ENCODE results near the gene ZNF783.

The ZNF783 gene

DNA sequence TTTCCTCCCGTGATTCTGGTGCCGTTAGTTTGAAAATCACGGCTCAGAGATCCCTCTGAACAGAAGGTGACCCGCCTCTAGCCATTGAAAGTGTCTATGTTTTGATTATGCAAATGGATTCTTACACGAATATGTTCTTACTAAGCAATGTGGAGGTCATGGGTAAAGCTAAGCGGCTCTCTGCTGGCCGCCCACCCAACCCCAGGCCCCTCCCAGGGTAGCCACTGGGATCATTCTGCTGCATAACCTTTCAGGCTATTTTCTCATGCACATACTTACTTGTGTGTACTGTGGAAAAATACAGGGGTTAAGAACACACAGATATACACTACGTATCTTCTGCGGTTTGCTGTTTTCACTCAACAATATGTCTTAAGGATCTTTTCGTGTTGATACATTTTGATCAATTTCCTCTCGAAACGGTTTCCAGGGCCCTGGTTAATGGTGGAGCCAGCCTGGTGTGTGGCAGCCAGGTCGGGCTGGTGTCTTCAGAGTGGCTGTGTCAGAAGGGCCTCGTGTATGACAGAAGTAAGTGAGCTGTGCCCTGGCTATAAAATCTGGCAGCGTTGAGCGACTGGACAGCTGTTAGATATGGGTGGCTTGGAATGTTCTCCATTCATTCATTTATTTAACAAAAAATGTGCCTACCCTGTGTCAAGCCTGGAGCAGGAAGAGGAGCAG lies 29.9 kb downstream of the ZNF783 start:
- Histone ChIP-seq H3K9me3 (ENCODE audit: severe bottlenecking) (no peaks in the 10 kb centered on the region), H3K4me3 (ENCODE audit: severe bottlenecking) (no peak overlapping the region), H3K36me3 (ENCODE audit: low read depth) (no peaks in the 10 kb centered on the region), H3K27me3 (ENCODE audit: insufficient read depth, poor library complexity, severe bottlenecking) (no peaks in the 10 kb centered on the region), H3K27ac (ENCODE audit: poor library complexity, severe bottlenecking) (no peak overlapping the region), H3K4me1 (ENCODE audit: insufficient read depth, poor library complexity, severe bottlenecking) (no peaks in the 10 kb centered on the region)
- TF ChIP-seq, protein P1, sequence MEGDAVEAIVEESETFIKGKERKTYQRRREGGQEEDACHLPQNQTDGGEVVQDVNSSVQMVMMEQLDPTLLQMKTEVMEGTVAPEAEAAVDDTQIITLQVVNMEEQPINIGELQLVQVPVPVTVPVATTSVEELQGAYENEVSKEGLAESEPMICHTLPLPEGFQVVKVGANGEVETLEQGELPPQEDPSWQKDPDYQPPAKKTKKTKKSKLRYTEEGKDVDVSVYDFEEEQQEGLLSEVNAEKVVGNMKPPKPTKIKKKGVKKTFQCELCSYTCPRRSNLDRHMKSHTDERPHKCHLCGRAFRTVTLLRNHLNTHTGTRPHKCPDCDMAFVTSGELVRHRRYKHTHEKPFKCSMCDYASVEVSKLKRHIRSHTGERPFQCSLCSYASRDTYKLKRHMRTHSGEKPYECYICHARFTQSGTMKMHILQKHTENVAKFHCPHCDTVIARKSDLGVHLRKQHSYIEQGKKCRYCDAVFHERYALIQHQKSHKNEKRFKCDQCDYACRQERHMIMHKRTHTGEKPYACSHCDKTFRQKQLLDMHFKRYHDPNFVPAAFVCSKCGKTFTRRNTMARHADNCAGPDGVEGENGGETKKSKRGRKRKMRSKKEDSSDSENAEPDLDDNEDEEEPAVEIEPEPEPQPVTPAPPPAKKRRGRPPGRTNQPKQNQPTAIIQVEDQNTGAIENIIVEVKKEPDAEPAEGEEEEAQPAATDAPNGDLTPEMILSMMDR (IDR thresholded peaks at IDR 0.05; ENCODE audit: poor library complexity, severe bottlenecking): no peak
- DNase-seq (ENCODE audit: low spot score) (no peak), ATAC-seq (ENCODE audit: low read depth) (no peak)

DNA sequence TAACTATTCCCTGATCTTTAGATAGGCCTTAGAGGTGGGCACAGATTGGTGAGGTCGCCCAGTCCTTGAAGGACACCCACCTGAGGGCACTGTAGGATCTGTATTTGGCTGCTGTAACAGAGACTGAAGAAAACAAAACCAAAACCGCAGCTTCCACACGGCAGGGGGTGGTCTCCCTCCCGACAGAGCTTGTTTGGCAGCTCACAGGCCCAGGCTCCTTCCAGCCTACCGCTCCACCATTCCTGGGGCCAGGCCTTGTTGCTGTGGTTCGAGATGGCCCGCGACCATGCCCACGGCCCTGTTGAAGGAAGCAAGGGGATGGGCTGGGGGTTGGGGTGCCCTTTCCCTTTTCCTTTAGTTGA lies 30.4 kb downstream of the ZNF783 start:
- Histone ChIP-seq H3K9me3 (ENCODE audit: severe bottlenecking) (no peaks in the 10 kb centered on the region), H3K27ac (ENCODE audit: poor library complexity, severe bottlenecking) (no peak overlapping the region), H3K36me3 (ENCODE audit: low read depth) (no peaks in the 10 kb centered on the region), H3K4me1 (ENCODE audit: insufficient read depth, poor library complexity, severe bottlenecking) (no peaks in the 10 kb centered on the region), H3K27me3 (ENCODE audit: insufficient read depth, poor library complexity, severe bottlenecking) (no peaks in the 10 kb centered on the region), H3K4me3 (ENCODE audit: severe bottlenecking) (no peak overlapping the region)
- DNase-seq (ENCODE audit: low spot score): no peak
- no peak for ATAC-seq (ENCODE audit: low read depth)
- TF ChIP-seq, protein P1 (IDR thresholded peaks at IDR 0.05; ENCODE audit: poor library complexity, severe bottlenecking): no peak

DNA sequence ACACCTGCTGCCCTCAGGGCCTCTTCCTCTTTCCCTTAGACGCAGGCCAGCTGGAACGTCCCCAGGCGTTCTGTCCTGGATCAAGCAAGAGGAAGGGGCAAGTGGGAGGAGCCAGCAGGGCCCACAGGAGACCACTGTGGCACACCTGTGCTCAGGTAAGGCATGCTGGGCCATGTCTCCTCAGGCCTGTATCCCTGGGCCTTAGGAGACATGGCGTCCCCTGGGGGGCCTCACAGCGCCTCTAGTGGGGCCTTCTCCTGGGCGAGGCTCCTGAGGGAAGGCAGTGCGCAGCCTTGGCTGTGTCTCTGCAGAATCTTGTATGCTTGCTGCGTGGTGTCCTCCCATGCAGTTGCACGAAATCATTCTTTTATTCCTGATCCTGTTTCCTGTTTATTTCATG lies 31.3 kb downstream of the ZNF783 start:
- no peaks in the 10 kb centered on the region for H3K36me3 ChIP-seq (ENCODE audit: low read depth)
- H3K27ac ChIP-seq (ENCODE audit: poor library complexity, severe bottlenecking): no peak overlapping the region
- TF ChIP-seq, protein P1 (IDR thresholded peaks at IDR 0.05; ENCODE audit: poor library complexity, severe bottlenecking): no peak
- no peaks in the 10 kb centered on the region for H3K4me1 ChIP-seq (ENCODE audit: insufficient read depth, poor library complexity, severe bottlenecking)
- H3K4me3 ChIP-seq (ENCODE audit: severe bottlenecking): no peak overlapping the region
- ATAC-seq (ENCODE audit: low read depth) (no peak), DNase-seq (ENCODE audit: low spot score) (no peak)
- no peaks in the 10 kb centered on the region for H3K9me3 ChIP-seq (ENCODE audit: severe bottlenecking)
- H3K27me3 ChIP-seq (ENCODE audit: insufficient read depth, poor library complexity, severe bottlenecking): no peaks in the 10 kb centered on the region

DNA sequence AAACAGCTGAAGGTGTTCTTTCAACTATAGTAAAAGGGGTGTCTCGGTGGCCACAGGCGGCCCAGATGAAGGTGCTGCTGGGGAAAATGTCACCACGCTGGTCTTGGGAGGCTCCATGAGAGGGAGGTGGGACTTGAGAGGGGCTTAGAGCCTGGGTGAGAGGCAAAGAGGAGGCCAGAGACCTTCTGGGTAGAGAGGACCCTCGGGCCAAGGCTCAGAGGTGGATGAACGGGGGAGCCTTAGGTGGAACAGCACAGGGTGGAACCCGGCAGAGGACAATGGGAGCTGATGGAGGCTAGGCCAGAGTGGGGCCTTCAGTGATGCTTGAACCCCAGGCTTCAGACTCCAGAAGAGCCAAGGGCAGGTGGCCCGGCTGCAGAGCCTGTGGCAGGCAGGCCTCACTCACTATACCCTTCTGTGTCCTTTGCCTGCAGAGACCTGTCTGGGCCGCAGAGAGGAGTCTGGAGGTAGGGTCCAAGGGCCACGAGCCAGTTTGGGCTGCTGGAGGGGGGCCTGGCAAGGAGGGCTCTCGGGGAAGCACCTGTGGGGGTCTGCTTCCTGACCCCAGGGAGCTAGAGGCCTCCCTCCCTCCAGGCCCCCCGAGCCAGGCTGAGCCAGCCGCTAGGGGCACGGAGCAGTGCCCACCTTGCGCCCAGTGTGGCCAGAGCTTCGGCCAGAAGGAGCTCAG lies 32.1 kb downstream of the ZNF783 start:
- Histone ChIP-seq H3K4me1 (ENCODE audit: insufficient read depth, poor library complexity, severe bottlenecking) (no peaks in the 10 kb centered on the region), H3K27me3 (ENCODE audit: insufficient read depth, poor library complexity, severe bottlenecking) (no peaks in the 10 kb centered on the region), H3K9me3 (ENCODE audit: severe bottlenecking) (no peaks in the 10 kb centered on the region), H3K27ac (ENCODE audit: poor library complexity, severe bottlenecking) (no peak overlapping the region), H3K4me3 (ENCODE audit: severe bottlenecking) (no peak overlapping the region), H3K36me3 (ENCODE audit: low read depth) (no peaks in the 10 kb centered on the region)
- DNase-seq (ENCODE audit: low spot score) (no peak), ATAC-seq (ENCODE audit: low read depth) (no peak)
- TF ChIP-seq, protein P1 (IDR thresholded peaks at IDR 0.05; ENCODE audit: poor library complexity, severe bottlenecking): no peak
